MCF 10A (cell line): ENCODE measurements around the gene PLXND1. TPM values are rescaled to one million over a fixed set of nuclear protein-coding genes. Genes with fewer than 3 reads are reported as not detected.
"Not testable (repeated sequence)": the region's sequence is repeated elsewhere in the genome, so short reads cannot be mapped to it uniquely, and the experiment has no call there.

ENCODE experiments used
- BruUV-seq: library from RNA; stranded (reverse); fragments of 400-500 nt; replicated peaks from 2 replicates; lab custom pipeline; 2021; lab: Mats Ljungman, UMichigan
- CTCF ChIA-PET: fragments of 300-600 bp; sonication (Branson Sonifier 250); formaldehyde crosslinking; extraction: SDS; loops from one replicate; lab custom pipeline; 2021; ENCODE audit warnings: antibody characterized with exemption, inconsistent platforms; lab: Yijun Ruan, JAX
- POLR2A ChIA-PET: fragments of 300-600, 350-650 bp; sonication (Branson Sonifier 250); formaldehyde crosslinking; extraction: SDS; loops from one replicate; lab custom pipeline; 2020; ENCODE audit warnings: antibody characterized with exemption, inconsistent platforms; lab: Yijun Ruan, JAX
- DNase-seq: peaks from one replicate; pipeline ENCODE4 v3.0.0-alpha.2; 2018; ENCODE audit not compliant: unreplicated experiment
- H3K27ac Mint-ChIP-seq: one replicate; pipeline ENCODE4 v1.8.0; 2022; ENCODE audit warnings: mild to moderate bottlenecking, low read depth, mixed read lengths; ENCODE audit not compliant: unreplicated experiment
- H3K27me3 Mint-ChIP-seq: one replicate; pipeline ENCODE4 v1.8.0; 2022; ENCODE audit warnings: mixed read lengths; ENCODE audit not compliant: insufficient read depth, unreplicated experiment
- H3K36me3 Mint-ChIP-seq: one replicate; pipeline ENCODE4 v1.8.0; 2022; ENCODE audit warnings: mild to moderate bottlenecking, moderate library complexity, mixed read lengths; ENCODE audit not compliant: insufficient read depth, unreplicated experiment
- H3K4me1 Mint-ChIP-seq: one replicate; pipeline ENCODE4 v1.8.0; 2022; ENCODE audit warnings: mixed read lengths; ENCODE audit not compliant: insufficient read depth, unreplicated experiment
- H3K4me3 Mint-ChIP-seq: one replicate; pipeline ENCODE4 v1.8.0; 2022; ENCODE audit warnings: mild to moderate bottlenecking, moderate library complexity, mixed read lengths; ENCODE audit not compliant: unreplicated experiment
- H3K9me3 Mint-ChIP-seq: one replicate; pipeline ENCODE4 v1.8.0; 2022; ENCODE audit warnings: mixed read lengths; ENCODE audit not compliant: unreplicated experiment
- CTCF ChIP-seq: fragments of 200-600 bp; IDR thresholded peaks from one replicate; pipeline ENCODE4 v1.8.0; 2022; ENCODE audit warnings: antibody characterized with exemption, mild to moderate bottlenecking; ENCODE audit not compliant: unreplicated experiment
- intact Hi-C: fragments of 100-400 bp; cut with micrococcal nuclease; formaldehyde crosslinking; loops from 2 replicates; pipeline ENCODE4 v1.14.1; 2022
- total RNA-seq: library from RNA; stranded (reverse); gene quantifications from 2 replicates; pipeline ENCODE4 v1.2.3, GENCODE V29; 2022

Gene PLXND1
- total RNA-seq, 1 experiment from 2014 or later, result 5.6 TPM

- peaks cover 10% of the 10 kb centered on the region for H3K36me3 Mint-ChIP-seq
- TF ChIP-seq CTCF, result no peak
- ChIA-PET CTCF (no interaction called here), POLR2A (interaction anchor here (0.6 kb wide), 1 partner anchor 317 kb away, joined by 3 read pairs; no protein-coding TSS in a partner anchor)
- no peaks in the 10 kb centered on the region for H3K27me3 Mint-ChIP-seq
- H3K4me3 Mint-ChIP-seq, result no peak overlapping the region
- no peaks in the 10 kb centered on the region for H3K9me3 Mint-ChIP-seq
- H3K4me1 Mint-ChIP-seq, result no peaks in the 10 kb centered on the region
- intact Hi-C loops, result no loop called here
- BruUV-seq, result no TSS peak
- H3K27ac Mint-ChIP-seq, result no peak overlapping the region
- DNase-seq, result no peak
These were observed 89.0 kb downstream of the PLXND1 start for GRCh38 chr3:129517516-129517915.

GRCh38 chr3:129515821-129516432, 90.5 kb downstream of the PLXND1 start:
- H3K36me3 Mint-ChIP-seq, result peaks cover 13% of the 10 kb centered on the region
- DNase-seq, H3K4me3 Mint-ChIP-seq, CTCF ChIA-PET, H3K27me3 Mint-ChIP-seq, H3K4me1 Mint-ChIP-seq, BruUV-seq, H3K27ac Mint-ChIP-seq, POLR2A ChIA-PET, intact Hi-C loops, H3K9me3 Mint-ChIP-seq: not testable (repeated sequence)

- H3K9me3 Mint-ChIP-seq, H3K4me1 Mint-ChIP-seq, H3K27me3 Mint-ChIP-seq, BruUV-seq, CTCF ChIA-PET, intact Hi-C loops, POLR2A ChIA-PET, H3K27ac Mint-ChIP-seq, H3K4me3 Mint-ChIP-seq, DNase-seq: not testable (repeated sequence)
- H3K36me3 Mint-ChIP-seq, result peaks cover 13% of the 10 kb centered on the region
These were observed 91.2 kb downstream of the PLXND1 start for GRCh38 chr3:129515108-129515820.

- ChIA-PET POLR2A (interaction anchor here (0.6 kb wide), 1 partner anchor 116 kb away, joined by 3 read pairs; no protein-coding TSS in a partner anchor), CTCF (interaction anchor here (0.6 kb wide), 1 partner anchor 421 kb away, joined by 3 read pairs; no protein-coding TSS in a partner anchor)
- Mint-ChIP-seq H3K27ac (no peak overlapping the region), H3K36me3 (peaks cover 13% of the 10 kb centered on the region), H3K4me1 (no peaks in the 10 kb centered on the region), H3K27me3 (no peaks in the 10 kb centered on the region), H3K4me3 (no peak overlapping the region), H3K9me3 (no peaks in the 10 kb centered on the region)
- BruUV-seq, result no TSS peak
- no peak for DNase-seq
- TF ChIP-seq CTCF, result no peak
- intact Hi-C loops, result no loop called here
These were observed 91.9 kb downstream of the PLXND1 start for GRCh38 chr3:129514563-129514962.

- H3K27me3 Mint-ChIP-seq, result no peaks in the 10 kb centered on the region
- H3K4me1 Mint-ChIP-seq, result no peaks in the 10 kb centered on the region
- POLR2A ChIA-PET, result interaction anchor here (0.6 kb wide), 1 partner anchor 115 kb away, joined by 3 read pairs; no protein-coding TSS in a partner anchor
- intact Hi-C loops, result no loop called here
- no peak for DNase-seq
- H3K27ac Mint-ChIP-seq, result no peak overlapping the region
- CTCF ChIA-PET, result interaction anchor here (0.6 kb wide), 1 partner anchor 421 kb away, joined by 3 read pairs; no protein-coding TSS in a partner anchor
- peaks cover 13% of the 10 kb centered on the region for H3K36me3 Mint-ChIP-seq
- H3K9me3 Mint-ChIP-seq, result no peaks in the 10 kb centered on the region
- H3K4me3 Mint-ChIP-seq, result no peak overlapping the region
- BruUV-seq, result no TSS peak
- no peak for TF ChIP-seq CTCF
These were observed 92.4 kb downstream of the PLXND1 start for GRCh38 chr3:129514110-129514509.
